ENCODE data around the gene CHFR.

The CHFR gene

GRCh38 chr12:132787877-132788276, 99.5 kb downstream of the CHFR start:
- peak overlapping the region; percentile 86 for H3K27ac Mint-ChIP-seq
- DNase-seq (ENCODE audit: low spot score in 2 of 2), result no peak

GRCh38 chr12:132786192-132786591, 101.2 kb downstream of the CHFR start:
- Mint-ChIP-seq H3K4me3 (no peak overlapping the region), H3K27ac (no peak overlapping the region), H3K4me1 (peaks cover 9% of the 10 kb centered on the region), H3K36me3 (peaks cover 100% of the 10 kb centered on the region), H3K9me3 (no peaks in the 10 kb centered on the region)
- DNase-seq (ENCODE audit: low spot score in 2 of 2) (no peak), ATAC-seq (no peak)

More at GRCh38 chr12:132787877-132788276, 99.5 kb downstream of the CHFR start:
- ATAC-seq, result no peak
- no peaks in the 10 kb centered on the region for H3K9me3 Mint-ChIP-seq
- peaks cover 94% of the 10 kb centered on the region for H3K36me3 Mint-ChIP-seq
- peaks cover 9% of the 10 kb centered on the region for H3K4me1 Mint-ChIP-seq
- H3K4me3 Mint-ChIP-seq, result no peak overlapping the region

- Mint-ChIP-seq H3K4me1 (peaks cover 9% of the 10 kb centered on the region), H3K27ac (no peak overlapping the region), H3K36me3 (peaks cover 100% of the 10 kb centered on the region), H3K9me3 (no peaks in the 10 kb centered on the region), H3K4me3 (no peak overlapping the region)
- no peak for ATAC-seq
- no peak for DNase-seq (ENCODE audit: low spot score in 2 of 2)
Measured at GRCh38 chr12:132784580-132784979, 102.8 kb downstream of the CHFR start.

GRCh38 chr12:132783917-132784531, 103.4 kb downstream of the CHFR start:
- no peak overlapping the region for H3K27ac Mint-ChIP-seq

More at GRCh38 chr12:132783917-132784531, 103.4 kb downstream of the CHFR start:
- no peaks in the 10 kb centered on the region for H3K9me3 Mint-ChIP-seq
- H3K4me3 Mint-ChIP-seq, result no peak overlapping the region
- peaks cover 9% of the 10 kb centered on the region for H3K4me1 Mint-ChIP-seq
- H3K36me3 Mint-ChIP-seq, result peaks cover 100% of the 10 kb centered on the region
- DNase-seq (ENCODE audit: low spot score in 2 of 2) (no peak), ATAC-seq (no peak)

Data from stimulated activated effector memory CD8-positive, alpha-beta T cell treated with anti-CD3 and anti-CD28 coated beads, Interleukin-12 subunit alpha, Interleukin-12 subunit beta, amount 100 ng/mL, for 72 hours (primary cell).